Measurements from ENCODE around the gene MRGPRF. TPM values are rescaled to one million over a fixed set of nuclear protein-coding genes. Genes with fewer than 3 reads are reported as not detected.

MRGPRF gene
- total RNA-seq, 4 donors from 2014 or later, result 0.84 to 11.0 (median 7.3) TPM

- TF ChIP-seq POLR2A (IDR thresholded peaks at IDR 0.05), result no peak
- no peak for DNase-seq (ENCODE audit: low spot score in 2 of 2)
- H3K4me3 ChIP-seq (ENCODE audit: low read depth, poor library complexity, severe bottlenecking), result no peak overlapping the region
- 92 to 97% methylated on average over 2 of the region's 2 CpGs for WGBS, 2 donors
- intact Hi-C loops (cut with DNase I; ENCODE audit: low total_unique reads), result no loop called here
These were observed 30.9 kb downstream of the MRGPRF start for GRCh38 chr11:68982134-68982533.

GRCh38 chr11:68980776-68981065 is 32.3 kb downstream of the MRGPRF start, which contains the start of gene MRGPRD:
Gene MRGPRD (minus strand): TSS chr11:68980986. CDS start chr11:68980986, 0 bp downstream.
- TF ChIP-seq POLR2A (IDR thresholded peaks at IDR 0.05) (no peak), CTCF (IDR thresholded peaks at IDR 0.05) (no peak)
- intact Hi-C loops (cut with DNase I; ENCODE audit: low total_unique reads), result no loop called here
- 76 to 83% methylated on average over 8 of the region's 8 CpGs for WGBS, 2 donors
- peak in 1 of 2 donors; percentile 45 for DNase-seq (ENCODE audit: low spot score in 2 of 2)
- H3K4me3 ChIP-seq (ENCODE audit: low read depth, poor library complexity, severe bottlenecking), result no peak within 1 kb of the TSS

GRCh38 chr11:68979931-68980775 is 32.9 kb downstream of the MRGPRF start:
- no peak overlapping the region for H3K4me3 ChIP-seq (ENCODE audit: low read depth, poor library complexity, severe bottlenecking)
- 85 to 86% methylated on average over 21 to 23 of the region's 33 CpGs for WGBS, 2 donors
- TF ChIP-seq CTCF (IDR thresholded peaks at IDR 0.05) (no peak), POLR2A (IDR thresholded peaks at IDR 0.05) (no peak)
- DNase-seq (ENCODE audit: low spot score in 2 of 2), result peak in 1 of 2 donors; percentile 65
- intact Hi-C loops (cut with DNase I; ENCODE audit: low total_unique reads), result no loop called here

DNA sequence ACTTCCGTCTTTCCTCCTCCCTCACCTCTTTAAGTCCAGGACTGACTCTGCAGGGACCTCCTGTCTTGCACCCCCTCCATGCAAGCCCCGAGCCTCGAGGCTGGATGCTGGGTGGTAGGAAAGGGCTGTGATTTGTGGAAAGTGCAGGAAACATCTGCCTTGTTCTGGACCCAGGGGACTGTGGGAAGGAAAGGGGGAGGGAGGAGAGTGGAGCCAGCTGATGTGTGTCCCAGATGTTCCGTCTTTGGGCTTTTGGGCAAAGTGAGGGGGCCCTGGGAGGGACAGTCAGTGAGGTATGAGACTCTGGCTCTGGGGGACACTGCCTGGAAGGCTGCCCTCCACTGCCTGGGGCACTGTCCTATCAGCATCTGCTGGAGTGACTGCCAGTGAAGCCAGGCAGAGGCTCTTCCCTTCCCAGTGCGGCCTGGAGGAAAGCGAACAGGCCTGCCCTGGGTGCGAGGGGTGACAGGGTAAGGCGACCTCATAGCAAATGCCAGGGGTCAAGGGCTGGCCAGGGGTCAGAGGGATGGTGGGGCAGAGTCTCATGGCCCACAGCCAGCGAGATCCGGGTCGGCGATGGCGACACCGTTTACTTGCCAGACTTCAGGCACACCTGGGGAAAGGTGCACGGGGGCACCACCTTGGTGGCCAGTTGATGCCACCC is 34.0 kb downstream of the MRGPRF start:
- intact Hi-C loops (cut with DNase I; ENCODE audit: low total_unique reads), result no loop called here
- peak in 1 of 2 donors; percentile 80 for DNase-seq (ENCODE audit: low spot score in 2 of 2)
- no peak overlapping the region for H3K4me3 ChIP-seq (ENCODE audit: low read depth, poor library complexity, severe bottlenecking)
- WGBS, 2 donors, result 52 to 65% methylated on average over 14 to 15 of the region's 15 CpGs
- no peak for TF ChIP-seq POLR2A (IDR thresholded peaks at IDR 0.05)
- TF ChIP-seq CTCF (IDR thresholded peaks at IDR 0.05), result no peak

DNA sequence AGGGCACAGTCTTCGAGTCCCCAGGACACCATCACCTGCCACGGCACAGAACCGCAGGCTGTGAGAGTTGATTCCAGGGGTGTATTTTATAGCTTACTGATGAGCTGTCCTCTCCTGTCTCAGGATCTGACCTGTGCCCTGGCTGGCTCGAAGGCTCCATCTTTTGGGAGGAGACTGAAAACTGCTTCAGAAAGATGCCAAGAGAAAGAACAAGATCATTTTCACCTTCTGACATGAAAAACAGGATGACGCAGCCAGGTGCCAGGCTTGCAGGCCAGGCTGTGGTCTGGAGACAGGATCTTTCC is 34.5 kb downstream of the MRGPRF start:
- intact Hi-C loops (cut with DNase I; ENCODE audit: low total_unique reads), result no loop called here
- WGBS, 2 donors, result 65 to 68% methylated on average over 5 of the region's 5 CpGs
- no peak for DNase-seq (ENCODE audit: low spot score in 2 of 2)
- TF ChIP-seq POLR2A (IDR thresholded peaks at IDR 0.05) (no peak), CTCF (IDR thresholded peaks at IDR 0.05) (no peak)
- no peak overlapping the region for H3K4me3 ChIP-seq (ENCODE audit: low read depth, poor library complexity, severe bottlenecking)

GRCh38 chr11:68977781-68978625 is 35.0 kb downstream of the MRGPRF start:
- H3K4me3 ChIP-seq (ENCODE audit: low read depth, poor library complexity, severe bottlenecking), result no peak overlapping the region
- intact Hi-C loops (cut with DNase I; ENCODE audit: low total_unique reads), result no loop called here
- WGBS, 2 donors, result 62 to 68% methylated on average over 14 of the region's 14 CpGs
- no peak for TF ChIP-seq POLR2A (IDR thresholded peaks at IDR 0.05)
- TF ChIP-seq CTCF (IDR thresholded peaks at IDR 0.05), result no peak
- peak in 1 of 2 donors; percentile 76 for DNase-seq (ENCODE audit: low spot score in 2 of 2)

Data from lower leg skin (tissue), 4 donors.